Testis (tissue), 3 donors: Measurements from ENCODE around the gene SPON1. TPM values are rescaled to one million over a fixed set of nuclear protein-coding genes. Genes with fewer than 3 reads are reported as not detected.

Experiments
- DNase-seq: peaks from one replicate; pipeline ENCODE4 v3.0.0-alpha.2; 2019
- H3K27ac ChIP-seq, 2 donors: fragments of 200-600 bp; sonication (generic); one replicate each; pipeline ENCODE4 v1.5.1; 2019
- H3K27me3 ChIP-seq: fragments of 200-600 bp; sonication (generic); one replicate; pipeline ENCODE4 v1.5.1; 2019
- H3K36me3 ChIP-seq: fragments of 200-600 bp; sonication (generic); one replicate; pipeline ENCODE4 v1.5.1; 2017; ENCODE audit warnings: low read depth; ENCODE audit errors: missing control alignments
- H3K4me1 ChIP-seq: fragments of 200-600 bp; sonication (generic); one replicate; pipeline ENCODE4 v1.5.1; 2019
- H3K4me3 ChIP-seq, 2 donors: fragments of 200-600 bp; sonication (generic); one replicate each; pipeline ENCODE4 v1.5.1; 2017 to 2019
- H3K9me3 ChIP-seq: fragments of 200-600 bp; sonication (generic); one replicate; pipeline ENCODE4 v1.5.1; 2017
- POLR2A ChIP-seq: fragments of 450-650 bp; IDR thresholded peaks from one replicate; pipeline ENCODE4 v1.6.1; 2017; ENCODE audit warnings: antibody characterized with exemption, mild to moderate bottlenecking, moderate library complexity
- WGBS, 2 donors: methylation state at CpG; one replicate each; pipeline ENCODE4 v1.1.5; 2018; 5-methylcytosine and 5-hydroxymethylcytosine counted together
- intact Hi-C: fragments of 100-400 bp; cut with DNase I; formaldehyde crosslinking; loops from one replicate; pipeline ENCODE4 v1.15.1; 2023; ENCODE audit warnings: low total_unique reads
- polyA plus RNA-seq: library from polyadenylated mRNA; stranded (reverse); fragments of 350-450 nt; fragmentation: Illumina TruSeq; extraction: RNeasy Lipid Tissue Mini Kit (QIAGEN cat#74804); gene quantifications from one replicate; pipeline ENCODE4 v1.2.3, GENCODE V29; 2014; ENCODE audit warnings: low read depth, low replicate concordance; ENCODE audit not compliant: insufficient read depth
- total RNA-seq, 2 donors: library from RNA; depleted of rRNA; stranded (reverse); fragments of >200 nt; gene quantifications; one replicate each; pipeline ENCODE4 v1.2.3, GENCODE V29; 2016
- TF ChIP-seq, protein P1 (sequence below), 3 experiments: fragments of 450-650 bp in 2 of 3; fragments of 200-600 bp in 1 of 3; sonication (generic) in 1 of 3; IDR thresholded peaks; one replicate each; pipeline ENCODE4 v1.5.1; 2016 to 2019; ENCODE audit warnings: antibody characterized with exemption in 3 of 3, mild to moderate bottlenecking in 2 of 3, moderate library complexity in 1 of 3

Gene SPON1
- total and polyA plus RNA-seq, 3 donors from 2014 or later, result 6.9 to 11.9 (median 7.6) TPM

DNA sequence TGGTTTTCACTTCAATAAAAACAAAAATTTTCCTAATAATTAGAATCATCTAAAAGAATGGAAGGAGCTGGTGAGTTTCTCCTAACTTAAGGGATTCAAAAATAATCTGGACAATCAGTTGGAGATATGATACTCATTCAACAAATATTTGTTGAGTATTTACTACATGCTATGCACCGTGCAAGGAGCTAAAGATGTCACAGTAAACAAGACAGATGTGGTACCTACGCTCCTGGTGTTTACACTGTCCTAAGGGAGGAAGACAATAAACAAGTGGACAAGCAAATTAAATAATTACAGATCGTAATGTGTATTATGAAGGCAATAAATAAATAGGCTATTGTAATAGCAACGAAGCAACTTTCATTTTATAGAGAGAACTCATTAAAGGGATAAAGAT, 9.9 kb upstream of the SPON1 start:
- intact Hi-C loops, result loop anchor here (10.0 kb wide), 1 partner anchor 292 kb away; no protein-coding TSS in a partner anchor
- DNase-seq, result no peak
- Histone ChIP-seq H3K9me3 (no peaks in the 10 kb centered on the region), H3K4me1 (no peaks in the 10 kb centered on the region), H3K27me3 (no peaks in the 10 kb centered on the region), H3K27ac (no peak overlapping the region), H3K4me3 (no peak overlapping the region), H3K36me3 (no peaks in the 10 kb centered on the region)
- WGBS, 2 donors, result 92 to 94% methylated on average over 4 of the region's 4 CpGs
- TF ChIP-seq, protein P1, sequence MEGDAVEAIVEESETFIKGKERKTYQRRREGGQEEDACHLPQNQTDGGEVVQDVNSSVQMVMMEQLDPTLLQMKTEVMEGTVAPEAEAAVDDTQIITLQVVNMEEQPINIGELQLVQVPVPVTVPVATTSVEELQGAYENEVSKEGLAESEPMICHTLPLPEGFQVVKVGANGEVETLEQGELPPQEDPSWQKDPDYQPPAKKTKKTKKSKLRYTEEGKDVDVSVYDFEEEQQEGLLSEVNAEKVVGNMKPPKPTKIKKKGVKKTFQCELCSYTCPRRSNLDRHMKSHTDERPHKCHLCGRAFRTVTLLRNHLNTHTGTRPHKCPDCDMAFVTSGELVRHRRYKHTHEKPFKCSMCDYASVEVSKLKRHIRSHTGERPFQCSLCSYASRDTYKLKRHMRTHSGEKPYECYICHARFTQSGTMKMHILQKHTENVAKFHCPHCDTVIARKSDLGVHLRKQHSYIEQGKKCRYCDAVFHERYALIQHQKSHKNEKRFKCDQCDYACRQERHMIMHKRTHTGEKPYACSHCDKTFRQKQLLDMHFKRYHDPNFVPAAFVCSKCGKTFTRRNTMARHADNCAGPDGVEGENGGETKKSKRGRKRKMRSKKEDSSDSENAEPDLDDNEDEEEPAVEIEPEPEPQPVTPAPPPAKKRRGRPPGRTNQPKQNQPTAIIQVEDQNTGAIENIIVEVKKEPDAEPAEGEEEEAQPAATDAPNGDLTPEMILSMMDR (IDR thresholded peaks at IDR 0.05), result no peak
- no peak for TF ChIP-seq POLR2A

DNA sequence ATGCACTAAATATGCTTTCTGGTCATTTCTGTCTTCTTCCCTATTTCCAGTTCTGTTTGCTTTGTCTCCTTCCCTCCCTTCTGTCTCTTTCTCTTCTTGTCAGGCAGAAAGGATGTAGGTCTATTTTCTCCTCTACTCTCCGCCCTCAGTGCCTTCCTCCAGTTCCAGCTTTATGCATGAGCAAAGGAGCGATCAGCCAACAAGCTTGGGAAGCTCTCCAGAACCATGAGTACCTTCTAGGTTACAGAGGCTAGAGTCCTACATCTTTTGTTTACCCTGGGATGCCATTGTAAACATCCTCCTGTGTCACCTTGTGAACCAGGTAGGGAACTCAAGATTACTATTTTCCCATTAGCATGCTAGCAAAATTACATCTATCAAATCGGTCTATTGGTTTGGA, 7.9 kb upstream of the SPON1 start:
- H3K9me3 ChIP-seq, result no peaks in the 10 kb centered on the region
- no peak overlapping the region for H3K4me3 ChIP-seq
- TF ChIP-seq, protein P1 (IDR thresholded peaks at IDR 0.05), result no peak
- H3K36me3 ChIP-seq, result no peaks in the 10 kb centered on the region
- DNase-seq, result no peak
- intact Hi-C loops, result loop anchor here (10.0 kb wide), 1 partner anchor 290 kb away; no protein-coding TSS in a partner anchor
- H3K27me3 ChIP-seq, result no peaks in the 10 kb centered on the region
- WGBS, 2 donors, result 78 to 83% methylated on average over 3 of the region's 3 CpGs
- no peak overlapping the region for H3K27ac ChIP-seq
- no peaks in the 10 kb centered on the region for H3K4me1 ChIP-seq

DNA sequence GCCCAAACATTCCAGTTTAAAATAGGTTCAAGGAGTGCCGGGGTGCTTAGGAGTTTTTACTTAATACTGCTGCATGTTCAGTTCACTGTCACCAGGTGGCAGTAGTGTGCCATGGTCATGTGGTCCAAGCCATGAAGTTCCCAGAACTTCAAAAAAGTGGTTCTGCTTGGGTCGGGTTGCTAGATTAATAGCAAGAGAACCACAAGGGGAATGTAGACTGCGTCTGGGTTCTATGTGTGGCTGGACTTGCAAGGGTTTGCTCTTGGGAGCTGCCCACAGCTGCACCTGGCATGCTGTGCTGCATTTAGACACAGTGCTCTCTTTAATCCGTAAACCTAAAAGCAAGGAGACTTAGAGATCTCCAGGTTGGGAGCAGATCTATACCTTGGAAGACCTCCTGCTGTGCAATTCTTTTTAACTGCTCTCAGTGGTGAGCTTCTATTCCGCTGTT, 6.5 kb upstream of the SPON1 start:
- Histone ChIP-seq H3K27me3 (no peaks in the 10 kb centered on the region), H3K9me3 (no peaks in the 10 kb centered on the region), H3K36me3 (no peaks in the 10 kb centered on the region), H3K4me3 (no peak overlapping the region), H3K27ac (no peak overlapping the region), H3K4me1 (no peaks in the 10 kb centered on the region)
- 48 to 51% methylated on average over 5 of the region's 5 CpGs for whole genome bisulfite sequencing, 2 donors
- TF ChIP-seq, protein P1 (IDR thresholded peaks at IDR 0.05), result peak; percentile 76 to 90 (median 80)
- TF ChIP-seq POLR2A, result no peak
- DNase-seq, result peak; percentile 80
- intact Hi-C loops, result loop anchor here (10.0 kb wide), 1 partner anchor 289 kb away; no protein-coding TSS in a partner anchor

DNA sequence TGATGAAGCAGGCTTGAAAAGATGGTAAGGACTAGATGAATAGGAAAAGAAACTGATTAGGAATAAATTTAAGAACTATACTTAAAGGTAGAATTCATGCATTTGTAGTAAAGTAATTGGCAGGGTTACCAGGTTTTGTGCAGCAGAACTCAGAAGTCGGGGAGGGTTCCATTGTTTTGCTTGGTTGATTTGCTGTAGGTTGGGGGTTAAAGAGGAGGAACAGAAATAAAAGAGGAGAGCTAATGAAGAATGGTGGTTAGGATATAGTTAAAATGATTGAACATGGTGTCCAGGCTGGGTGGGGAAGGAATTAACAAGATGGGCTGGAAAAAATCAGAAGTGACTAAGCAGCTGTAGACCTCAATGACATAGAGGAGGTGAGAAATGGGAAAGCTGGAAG, 5.5 kb upstream of the SPON1 start:
- Histone ChIP-seq H3K4me3 (no peak overlapping the region), H3K9me3 (no peaks in the 10 kb centered on the region), H3K4me1 (no peaks in the 10 kb centered on the region), H3K27ac (no peak overlapping the region), H3K36me3 (no peaks in the 10 kb centered on the region), H3K27me3 (no peaks in the 10 kb centered on the region)
- intact Hi-C loops, result loop anchor here (10.0 kb wide), 1 partner anchor 288 kb away; no protein-coding TSS in a partner anchor
- TF ChIP-seq, protein P1 (IDR thresholded peaks at IDR 0.05), result no peak
- no peak for DNase-seq
- WGBS, 2 donors, result 87 to 93% methylated on average over 1 of the region's 1 CpG
